Keratinocyte (primary cell): ENCODE data around the gene ZFYVE16. TPM values are rescaled to one million over a fixed set of nuclear protein-coding genes. Genes with fewer than 3 reads are reported as not detected.
"Not testable (repeated sequence)": the region's sequence is repeated elsewhere in the genome, so short reads cannot be mapped to it uniquely, and the experiment has no call there.

Experiments used
- DNase-seq: peaks from one replicate; pipeline ENCODE4 v3.0.0-alpha.2; 2011; ENCODE audit warnings: low read depth, missing footprints, low spot score
- FAIRE-seq: peaks from 2 replicates; lab custom pipeline; 2011; peaks lifted over from hg19 to GRCh38; lab: Jason Lieb, UNC
- H2AFZ ChIP-seq: 2 replicates; pipeline ENCODE4 v1.6.0; 2012; ENCODE audit warnings: low read length, control low read depth, inconsistent platforms; ENCODE audit not compliant: control insufficient read depth
- H3K27ac ChIP-seq: 2 replicates; pipeline ENCODE4 v1.5.1; 2011; ENCODE audit warnings: low read length; ENCODE audit not compliant: control insufficient read depth, insufficient read depth
- H3K27me3 ChIP-seq: 3 replicates; pipeline ENCODE4 v1.6.0; 2011; ENCODE audit warnings: low read length; ENCODE audit not compliant: control insufficient read depth, insufficient read depth; ENCODE audit errors: extremely low read depth
- H3K36me3 ChIP-seq, 2 experiments: 2 replicates in 1 of 2; 3 replicates in 1 of 2; pipeline ENCODE4 v1.5.1; 2011; ENCODE audit warnings: low read length in 2 of 2, mild to moderate bottlenecking in 1 of 2; ENCODE audit not compliant: control insufficient read depth in 2 of 2, insufficient read depth in 2 of 2; ENCODE audit errors: extremely low read depth in 1 of 2
- H3K4me1 ChIP-seq: 3 replicates; pipeline ENCODE4 v1.5.1; 2011; ENCODE audit warnings: low read length; ENCODE audit not compliant: control insufficient read depth, insufficient read depth; ENCODE audit errors: extremely low read depth
- H3K4me2 ChIP-seq: 3 replicates; pipeline ENCODE4 v1.6.0; 2011; ENCODE audit warnings: low read depth, low read length; ENCODE audit not compliant: control insufficient read depth, insufficient read depth; ENCODE audit errors: extremely low read depth
- H3K4me3 ChIP-seq, 3 experiments: fragments of 200-600 bp in 1 of 3; sonication (generic) in 1 of 3; 2 replicates in 2 of 3; 3 replicates in 1 of 3; pipeline ENCODE4 v1.5.1; 2011 to 2016; ENCODE audit warnings: low read length in 3 of 3, mild to moderate bottlenecking in 3 of 3, control low read depth in 2 of 3, inconsistent platforms in 1 of 3, low read depth in 1 of 3, mixed read lengths in 1 of 3, mixed run types in 1 of 3, moderate library complexity in 1 of 3; ENCODE audit not compliant: control insufficient read depth in 2 of 3, insufficient read depth in 2 of 3; ENCODE audit errors: extremely low read depth in 1 of 3
- H3K79me2 ChIP-seq: 2 replicates; pipeline ENCODE4 v1.6.0; 2012; ENCODE audit warnings: low read length; ENCODE audit not compliant: control insufficient read depth, insufficient read depth
- H3K9ac ChIP-seq: 3 replicates; pipeline ENCODE4 v1.6.0; 2011; ENCODE audit warnings: low read length; ENCODE audit not compliant: control insufficient read depth, insufficient read depth; ENCODE audit errors: extremely low read depth
- H3K9me1 ChIP-seq: 3 replicates; pipeline ENCODE4 v1.6.0; 2011; ENCODE audit warnings: low read length; ENCODE audit not compliant: control insufficient read depth, insufficient read depth; ENCODE audit errors: extremely low read depth
- H3K9me3 ChIP-seq: 2 replicates; pipeline ENCODE4 v1.5.1; 2012; ENCODE audit warnings: low read depth, low read length; ENCODE audit not compliant: control insufficient read depth
- H4K20me1 ChIP-seq: 3 replicates; pipeline ENCODE4 v1.6.0; 2011; ENCODE audit warnings: low read length; ENCODE audit not compliant: control insufficient read depth, insufficient read depth; ENCODE audit errors: extremely low read depth
- EZH2 ChIP-seq: IDR thresholded peaks from one replicate; pipeline ENCODE4 v1.6.1; 2012; ENCODE audit warnings: inconsistent platforms, mild to moderate bottlenecking, low read length, moderate library complexity
- dilution Hi-C: fragments of 300-500 bp; cut with MboI; formaldehyde crosslinking; loops from one replicate; pipeline ENCODE4 v1.7.0; 2020; ENCODE audit warnings: low sequenced_read_pairs; ENCODE audit not compliant: extremely low pct_ligation_motif_present
- polyA plus RNA-seq, 5 experiments: library from polyadenylated mRNA; depleted of rRNA in 3 of 5; stranded (reverse) in 3 of 5; stranded (forward) in 1 of 5; unstranded in 1 of 5; fragments of >200 nt; gene quantifications; 1 replicate in 1 of 5; 2 replicates in 3 of 5; 3 replicates in 1 of 5; pipeline versions ENCODE4 v1.2.1 to v1.2.3, GENCODE V29; 2011 to 2012; ENCODE audit warnings: missing spikeins in 2 of 5, low read depth in 1 of 5, low replicate concordance in 1 of 5
- TF ChIP-seq, protein P1 (sequence below), 3 experiments: IDR thresholded peaks in 1 of 3; conservative IDR thresholded peaks in 1 of 3; optimal IDR thresholded peaks in 1 of 3; 2 replicates in 2 of 3; 3 replicates in 1 of 3; pipeline versions ENCODE3 to v1.5.1; 2011; ENCODE audit warnings: low read length in 3 of 3, mild to moderate bottlenecking in 3 of 3, moderate library complexity in 2 of 3, control low read depth in 1 of 3, inconsistent platforms in 1 of 3; ENCODE audit not compliant: insufficient read depth in 2 of 3; ENCODE audit errors: extremely low read depth in 1 of 3

Gene ZFYVE16
- polyA plus RNA-seq, 1 donor (not counting 4 experiments of a cell fraction or from before 2014, with no cell fraction given), result 13.5 TPM

DNA sequence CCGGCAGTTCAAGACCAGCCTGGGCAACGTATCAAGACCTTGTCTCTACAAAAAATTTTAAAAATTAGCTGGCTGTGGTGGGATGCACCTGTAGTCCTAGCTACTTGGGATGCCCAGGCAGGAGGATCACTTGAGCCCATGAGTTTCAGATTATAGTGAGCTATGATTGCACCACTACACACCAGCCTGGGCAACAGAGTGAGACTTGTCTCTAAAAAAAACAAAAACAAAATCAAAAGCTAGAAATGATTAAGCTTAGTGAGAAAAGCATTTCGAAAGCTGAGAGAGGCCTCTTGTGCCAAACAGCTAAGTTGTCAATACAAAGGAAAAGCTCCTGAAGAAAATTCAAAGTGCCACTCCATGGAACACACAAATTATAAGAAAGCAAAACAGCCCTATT, 84.9 kb downstream of the ZFYVE16 start:
- peak overlapping the region; percentile 71 for H3K4me2 ChIP-seq
- no peaks in the 10 kb centered on the region for H3K9me1 ChIP-seq
- DNase-seq (no peak), FAIRE-seq (no peak)
- H4K20me1 ChIP-seq, result no peaks in the 10 kb centered on the region
- H3K79me2 ChIP-seq, result no peaks in the 10 kb centered on the region
- dilution Hi-C loops, result no loop called here
- peak overlapping the region; percentile 52 for H3K27ac ChIP-seq
- TF ChIP-seq, protein P1, sequence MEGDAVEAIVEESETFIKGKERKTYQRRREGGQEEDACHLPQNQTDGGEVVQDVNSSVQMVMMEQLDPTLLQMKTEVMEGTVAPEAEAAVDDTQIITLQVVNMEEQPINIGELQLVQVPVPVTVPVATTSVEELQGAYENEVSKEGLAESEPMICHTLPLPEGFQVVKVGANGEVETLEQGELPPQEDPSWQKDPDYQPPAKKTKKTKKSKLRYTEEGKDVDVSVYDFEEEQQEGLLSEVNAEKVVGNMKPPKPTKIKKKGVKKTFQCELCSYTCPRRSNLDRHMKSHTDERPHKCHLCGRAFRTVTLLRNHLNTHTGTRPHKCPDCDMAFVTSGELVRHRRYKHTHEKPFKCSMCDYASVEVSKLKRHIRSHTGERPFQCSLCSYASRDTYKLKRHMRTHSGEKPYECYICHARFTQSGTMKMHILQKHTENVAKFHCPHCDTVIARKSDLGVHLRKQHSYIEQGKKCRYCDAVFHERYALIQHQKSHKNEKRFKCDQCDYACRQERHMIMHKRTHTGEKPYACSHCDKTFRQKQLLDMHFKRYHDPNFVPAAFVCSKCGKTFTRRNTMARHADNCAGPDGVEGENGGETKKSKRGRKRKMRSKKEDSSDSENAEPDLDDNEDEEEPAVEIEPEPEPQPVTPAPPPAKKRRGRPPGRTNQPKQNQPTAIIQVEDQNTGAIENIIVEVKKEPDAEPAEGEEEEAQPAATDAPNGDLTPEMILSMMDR (optimal IDR thresholded peaks at IDR 0.05 in 1 of 3, IDR thresholded peaks at IDR 0.05 in 1 of 3, conservative IDR thresholded peaks at IDR 0.05 in 1 of 3; ENCODE audit: extremely low read depth in 1 of 3, insufficient read depth in 2 of 3, low read length in 3 of 3), result no peak
- no peak for TF ChIP-seq EZH2
- peak overlapping the region; percentile 58 for H2AFZ ChIP-seq
- H3K4me1 ChIP-seq, result peaks cover 24% of the 10 kb centered on the region
- H3K9me3 ChIP-seq, result no peaks in the 10 kb centered on the region
- no peak overlapping the region for H3K9ac ChIP-seq
- no peak overlapping the region for H3K4me3 ChIP-seq
- no peaks in the 10 kb centered on the region for H3K36me3 ChIP-seq
- no peaks in the 10 kb centered on the region for H3K27me3 ChIP-seq

DNA sequence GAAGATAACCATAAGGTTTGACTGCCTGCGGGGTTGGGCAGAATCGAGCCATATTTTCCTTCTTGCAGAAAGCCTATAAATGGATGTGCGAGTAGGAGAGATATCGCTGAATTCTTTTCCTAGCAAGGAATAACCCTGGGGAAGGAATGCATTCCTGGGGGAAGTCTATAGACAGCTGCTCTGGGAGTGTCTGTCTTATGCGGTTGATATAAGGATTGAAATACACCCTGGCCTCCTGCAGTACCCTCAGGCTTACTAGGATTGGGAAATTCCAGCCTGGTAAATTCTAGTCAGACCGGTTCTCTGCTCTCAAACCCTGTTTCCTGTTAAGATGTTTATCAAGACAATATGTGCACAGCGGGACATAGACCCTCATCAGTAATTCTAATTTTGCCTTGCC, 85.6 kb downstream of the ZFYVE16 start:
- peaks cover 24% of the 10 kb centered on the region for H3K4me1 ChIP-seq
- dilution Hi-C loops, H4K20me1 ChIP-seq, H3K36me3 ChIP-seq, H3K9me3 ChIP-seq, H3K9me1 ChIP-seq, H3K79me2 ChIP-seq, H3K27me3 ChIP-seq, H3K9ac ChIP-seq: not testable (repeated sequence)
- peak overlapping the region in 2 of 3 experiments; percentile 6 to 26 for H3K4me3 ChIP-seq
- peak overlapping the region; percentile 71 for H3K4me2 ChIP-seq
- peak overlapping the region; percentile 52 for H3K27ac ChIP-seq
- FAIRE-seq (peak; percentile 79), DNase-seq (peak; percentile 33)
- H2AFZ ChIP-seq, result peak overlapping the region; percentile 58

DNA sequence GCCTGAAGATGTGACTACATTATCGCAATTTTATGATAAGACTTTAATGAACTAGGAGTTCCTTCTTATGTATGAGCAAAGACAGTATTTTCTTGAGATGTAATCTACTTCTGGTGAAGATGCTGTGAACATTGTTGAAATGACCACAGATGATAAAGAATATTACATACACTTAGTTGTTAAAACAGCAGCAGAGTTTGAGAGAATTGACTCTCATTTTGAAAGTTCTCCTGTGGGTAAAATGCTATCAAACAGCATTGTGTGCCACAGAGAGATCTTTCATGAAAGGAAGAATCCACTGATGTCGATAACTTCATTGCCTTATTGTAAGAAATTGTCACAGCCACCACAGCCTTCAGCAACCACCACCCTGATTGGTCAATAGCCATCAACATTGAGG, 88.0 kb downstream of the ZFYVE16 start:
- H3K9me1 ChIP-seq, result no peaks in the 10 kb centered on the region
- FAIRE-seq (no peak), DNase-seq (no peak)
- dilution Hi-C loops, result no loop called here
- no peak overlapping the region for H3K9ac ChIP-seq
- no peaks in the 10 kb centered on the region for H4K20me1 ChIP-seq
- H3K4me3 ChIP-seq, result no peak overlapping the region
- H2AFZ ChIP-seq, result no peak overlapping the region
- H3K9me3 ChIP-seq, result no peaks in the 10 kb centered on the region
- no peak overlapping the region for H3K4me2 ChIP-seq
- no peak overlapping the region for H3K27ac ChIP-seq
- no peaks in the 10 kb centered on the region for H3K27me3 ChIP-seq
- H3K36me3 ChIP-seq, result no peaks in the 10 kb centered on the region
- H3K79me2 ChIP-seq, result no peaks in the 10 kb centered on the region
- peaks cover 16% of the 10 kb centered on the region for H3K4me1 ChIP-seq
- TF ChIP-seq, protein P1 (optimal IDR thresholded peaks at IDR 0.05 in 1 of 3, IDR thresholded peaks at IDR 0.05 in 1 of 3, conservative IDR thresholded peaks at IDR 0.05 in 1 of 3; ENCODE audit: extremely low read depth in 1 of 3, insufficient read depth in 2 of 3, low read length in 3 of 3), result no peak
- no peak for TF ChIP-seq EZH2
